Inflammatory macrophage (primary cell): ENCODE data around the gene MYO10.
"Not testable (repeated sequence)": the region's sequence is repeated elsewhere in the genome, so short reads cannot be mapped to it uniquely, and the experiment has no call there.

Experiments used
- DNase-seq, 2 donors: peaks; one replicate each; pipeline ENCODE4 v3.0.0-alpha.2; 2020 to 2022
- total RNA-seq, 18 experiments: gene quantifications; one replicate each; lab custom pipeline; 2026; ENCODE audit warnings: mixed read lengths in 6 of 18, inconsistent platforms in 2 of 18; lab: John Stamatoyannopoulos, UW

Gene MYO10
- total RNA-seq, result 3.3 to 47.3 (median 5.7) reads per million in 18 experiments

DNA sequence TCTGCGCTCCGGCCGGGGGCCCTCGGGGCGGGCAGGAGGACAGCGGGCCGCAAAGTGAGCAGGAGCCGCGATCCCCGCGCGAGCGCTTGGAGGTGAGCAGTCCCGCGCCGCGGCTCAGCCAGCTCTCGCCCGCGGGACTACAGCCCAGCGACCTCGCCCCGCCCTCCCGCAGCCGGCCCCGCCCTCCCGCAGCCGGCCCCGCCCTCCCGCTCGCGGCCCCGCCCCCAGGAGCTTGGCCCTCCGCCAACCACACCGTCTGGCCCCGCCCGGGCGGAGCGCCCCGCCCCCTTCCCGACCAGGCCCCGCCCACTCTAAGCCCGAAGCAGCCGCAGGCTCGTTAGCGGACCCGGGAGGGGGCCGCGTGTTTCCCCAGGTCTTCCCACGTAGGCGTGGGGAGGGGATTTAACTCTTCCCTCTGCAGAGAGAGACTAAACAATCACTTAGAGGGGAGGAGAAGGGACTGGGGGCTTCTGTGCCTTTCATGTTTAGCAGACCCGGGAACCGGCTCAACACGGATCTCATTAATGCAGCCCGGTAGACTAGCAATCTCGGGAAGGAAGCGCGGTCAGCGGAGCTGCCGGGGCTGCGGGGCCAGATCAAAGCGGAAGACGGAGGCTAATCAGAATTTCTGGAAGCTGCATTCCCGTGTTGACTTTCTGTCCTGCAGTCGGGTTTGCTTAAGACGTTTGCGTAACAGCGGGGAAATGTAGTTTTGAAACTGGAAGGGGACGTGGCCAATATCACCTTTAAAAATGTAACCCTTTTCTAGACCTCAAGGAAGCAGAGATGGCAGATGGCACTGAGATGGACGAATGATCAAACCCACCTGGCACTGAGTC, at the start of gene MYO10:
TSS of gene MYO10 (minus strand) at position 139 of the 839 bp plus-strand sequence. CDS start 480 bp downstream, outside the sequence.
- peak; percentile 68 to 81 for DNase-seq

DNA sequence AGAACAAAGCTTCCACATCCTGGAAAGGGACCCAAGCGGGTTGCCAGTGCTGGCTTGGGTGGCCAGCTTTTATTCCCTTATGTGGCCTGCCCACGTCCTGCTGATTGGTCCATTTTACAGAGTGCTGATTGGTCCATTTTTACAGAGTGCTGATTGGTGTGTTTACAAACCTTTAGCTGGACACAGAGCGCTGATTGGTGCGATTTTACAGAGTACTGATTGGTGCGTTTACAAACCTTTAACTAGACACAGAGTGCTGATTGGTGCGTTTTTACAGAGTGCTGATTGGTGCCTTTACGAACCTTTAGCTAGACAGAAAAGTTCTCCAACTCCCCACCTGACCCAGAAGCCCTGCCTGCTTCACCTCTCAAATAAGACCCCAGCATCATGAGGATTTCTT, 49.2 kb upstream of the MYO10 start:
- not testable (repeated sequence) for DNase-seq

DNA sequence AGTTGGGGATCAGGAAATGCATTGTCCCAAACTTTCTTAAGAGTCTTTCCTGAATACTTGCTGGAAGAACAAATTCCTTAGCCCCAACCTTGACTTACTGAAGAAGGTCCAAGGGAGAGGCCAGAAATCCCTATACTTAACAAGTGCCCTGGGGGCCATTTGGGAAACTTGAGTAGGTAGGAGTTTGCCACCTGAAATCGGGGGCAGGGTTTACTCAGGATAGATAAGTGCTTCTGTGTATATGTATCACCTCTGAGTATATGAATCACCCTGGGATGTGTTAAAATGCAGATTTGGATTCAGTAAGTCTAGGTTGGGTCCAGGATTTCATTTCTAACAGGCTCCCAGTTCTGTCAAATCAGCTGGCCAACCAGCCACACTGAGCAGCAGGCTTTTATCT, 47.9 kb upstream of the MYO10 start:
- no peak for DNase-seq

DNA sequence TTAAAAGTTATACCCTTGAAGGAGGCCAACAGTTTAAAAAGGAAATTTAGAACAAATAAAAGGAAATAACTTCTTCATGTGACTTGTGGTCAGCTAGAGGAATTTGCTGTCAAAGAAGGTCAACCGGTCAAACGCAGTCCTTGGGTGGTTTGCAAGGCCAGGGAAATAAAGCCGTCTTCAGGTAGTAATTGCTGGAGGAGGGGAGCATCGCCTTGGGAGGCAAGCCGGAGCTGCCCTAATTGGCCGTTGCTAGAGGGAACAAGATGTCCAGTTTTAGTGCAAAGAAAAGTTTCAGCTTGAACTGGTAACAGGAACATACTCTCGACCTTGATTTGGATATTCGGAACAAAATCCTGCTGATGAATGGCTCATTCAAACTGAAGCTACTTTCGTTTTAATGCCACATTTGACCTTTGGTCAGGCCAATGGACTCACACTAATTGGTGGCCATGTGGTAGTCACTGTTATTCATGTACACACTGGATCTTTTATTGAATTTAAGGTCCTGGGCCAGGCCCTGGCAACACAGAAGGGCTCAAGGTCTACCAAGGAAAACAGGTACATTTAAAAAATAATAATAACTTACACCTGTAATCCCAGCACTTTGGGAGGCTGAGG, 47.0 kb upstream of the MYO10 start:
- no peak for DNase-seq

DNA sequence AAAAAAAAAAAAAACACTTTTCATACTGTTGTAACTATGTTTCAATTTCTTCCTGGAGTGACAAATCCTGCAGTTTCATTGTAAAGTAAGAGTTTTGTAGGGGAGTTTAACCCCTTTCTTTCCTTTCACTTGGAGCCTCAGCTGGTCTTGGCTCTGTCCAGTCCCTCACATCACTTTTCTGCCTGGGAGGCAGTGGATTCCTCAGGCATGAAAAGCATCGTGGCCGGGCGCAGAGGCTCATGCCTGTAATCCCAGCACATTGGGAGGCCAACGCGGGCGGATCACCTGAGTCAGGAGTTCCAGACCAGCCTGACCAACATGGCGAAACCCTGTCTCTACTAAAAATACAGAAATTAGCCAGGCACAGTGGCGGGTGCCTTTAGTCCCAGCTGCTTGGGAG, 45.6 kb upstream of the MYO10 start:
- no peak for DNase-seq

DNA sequence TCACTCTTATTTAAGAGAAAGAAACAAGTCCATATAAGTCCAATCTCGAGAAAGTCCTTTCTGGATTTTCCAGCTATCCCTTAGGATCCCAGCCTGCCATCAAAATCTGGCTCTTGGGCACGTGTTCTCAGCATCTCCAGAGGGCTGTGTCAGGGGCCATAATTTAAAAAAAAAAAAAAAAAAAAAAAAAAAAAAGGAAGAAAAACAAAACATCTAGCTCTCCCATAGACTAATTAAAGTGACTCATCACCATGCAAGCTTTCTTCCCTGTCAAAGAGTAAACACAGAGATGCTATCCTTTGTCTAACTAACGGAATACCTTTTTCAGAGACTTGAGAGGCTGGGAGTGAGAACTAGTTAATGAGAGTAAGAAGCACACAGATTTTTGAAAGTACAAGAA, 44.9 kb upstream of the MYO10 start:
- DNase-seq, result no peak

DNA sequence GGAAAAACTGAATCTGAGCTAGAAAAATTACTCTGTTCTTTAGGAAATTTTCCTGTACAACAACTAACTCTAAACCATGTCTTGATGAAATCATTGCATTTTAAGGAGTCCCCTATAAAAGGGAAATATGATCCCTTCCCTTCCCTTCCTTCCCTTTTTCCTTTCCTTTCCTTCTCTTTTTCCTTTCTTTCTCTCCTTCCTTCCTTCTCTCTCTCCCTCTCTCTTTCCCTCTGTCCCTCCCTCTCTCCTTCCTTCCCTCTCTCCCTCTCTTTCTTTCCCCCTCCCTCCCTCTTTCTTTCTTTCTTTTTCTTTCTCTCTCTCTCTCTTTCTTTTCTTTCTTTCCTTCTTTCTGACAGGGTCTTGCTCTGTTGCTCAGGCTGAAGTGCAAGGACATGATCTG, 42.2 kb upstream of the MYO10 start:
- DNase-seq, result no peak

DNA sequence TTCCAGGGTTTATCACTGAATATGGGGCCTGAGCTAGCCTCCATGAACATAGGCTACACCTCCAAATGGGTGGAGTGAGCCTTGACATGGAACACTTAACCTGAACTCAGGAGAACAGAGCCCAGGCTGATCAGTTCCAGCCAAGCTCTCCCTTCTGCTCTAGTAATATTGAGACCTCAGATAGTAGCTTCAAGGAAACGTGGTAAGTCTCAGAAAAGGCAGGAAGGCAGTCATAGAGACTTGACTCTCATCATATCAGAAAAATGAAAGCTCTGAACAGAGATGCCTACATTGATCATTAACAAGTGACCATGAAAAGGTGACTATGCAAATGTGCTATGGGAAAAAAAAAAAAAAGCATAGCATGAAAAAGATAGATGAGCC, 40.5 kb upstream of the MYO10 start:
- no peak for DNase-seq

DNA sequence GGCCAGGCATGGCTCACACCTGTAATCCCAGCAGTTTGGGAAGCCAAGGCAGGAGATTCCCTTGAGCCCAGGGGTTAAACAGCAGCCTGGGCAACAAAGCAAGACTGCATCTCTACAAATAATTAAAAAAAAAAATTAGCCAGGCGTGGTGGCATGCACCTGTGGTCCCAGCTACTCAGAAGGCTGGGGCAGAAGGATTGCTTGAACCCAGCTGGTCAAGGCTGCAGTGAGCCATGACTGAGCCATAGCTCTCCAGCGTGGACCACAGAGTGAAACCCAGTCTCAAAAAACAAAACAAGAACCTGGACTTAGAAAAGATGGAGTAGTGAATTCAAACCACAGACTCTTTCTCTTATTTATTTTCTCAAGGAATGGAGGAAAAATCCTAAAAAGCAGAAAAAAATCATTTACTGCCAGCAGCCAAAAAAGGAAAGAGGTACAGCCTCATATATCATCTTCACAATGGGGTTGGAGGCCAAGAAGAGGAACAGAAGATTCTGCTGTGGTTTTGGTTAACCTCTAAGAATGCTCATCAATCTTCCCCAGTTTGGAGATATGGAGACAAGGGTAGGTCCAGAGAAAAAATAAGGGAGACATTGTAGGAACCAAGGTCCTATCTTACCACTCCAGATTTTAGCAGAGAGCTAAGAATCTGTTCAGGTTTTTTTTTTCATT, 40.0 kb upstream of the MYO10 start:
- no peak for DNase-seq

DNA sequence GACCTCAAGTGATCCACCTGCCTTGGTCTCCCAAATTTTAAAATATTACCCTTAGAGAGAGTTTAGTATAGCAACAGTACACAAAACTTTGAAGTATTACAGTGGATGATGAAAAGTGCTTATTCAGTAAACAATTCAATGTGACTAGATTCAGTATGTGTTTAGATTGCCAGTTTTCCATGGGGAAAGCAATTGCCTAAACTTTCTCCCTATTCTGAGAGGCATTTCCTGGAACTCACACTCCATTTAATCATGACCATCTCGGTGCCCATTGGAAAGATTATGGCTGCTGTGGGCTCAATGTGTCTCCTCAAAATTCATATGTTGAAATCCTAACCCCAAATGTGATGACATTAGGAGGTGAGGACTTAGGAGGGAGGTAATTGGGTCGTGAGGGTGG, 38.9 kb upstream of the MYO10 start:
- no peak for DNase-seq

DNA sequence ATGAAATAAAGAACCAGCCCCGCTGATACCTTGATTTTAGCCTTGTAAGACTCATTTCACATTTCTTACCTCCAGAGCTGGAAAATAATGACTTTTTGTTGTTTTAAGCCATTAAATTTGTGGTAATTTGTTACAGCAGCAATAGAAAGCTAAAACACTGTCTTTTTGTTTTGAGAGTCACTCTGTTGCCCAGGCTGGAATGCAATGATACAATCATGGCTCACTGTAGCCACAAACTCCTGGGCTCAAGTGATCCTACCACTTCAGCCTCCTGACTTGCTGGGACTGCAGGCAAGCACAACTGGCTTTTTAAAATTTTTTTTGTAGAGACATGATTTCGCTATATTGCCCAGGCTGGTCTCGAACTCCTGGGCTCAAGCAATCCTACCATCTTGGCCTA, 34.7 kb upstream of the MYO10 start:
- no peak for DNase-seq

DNA sequence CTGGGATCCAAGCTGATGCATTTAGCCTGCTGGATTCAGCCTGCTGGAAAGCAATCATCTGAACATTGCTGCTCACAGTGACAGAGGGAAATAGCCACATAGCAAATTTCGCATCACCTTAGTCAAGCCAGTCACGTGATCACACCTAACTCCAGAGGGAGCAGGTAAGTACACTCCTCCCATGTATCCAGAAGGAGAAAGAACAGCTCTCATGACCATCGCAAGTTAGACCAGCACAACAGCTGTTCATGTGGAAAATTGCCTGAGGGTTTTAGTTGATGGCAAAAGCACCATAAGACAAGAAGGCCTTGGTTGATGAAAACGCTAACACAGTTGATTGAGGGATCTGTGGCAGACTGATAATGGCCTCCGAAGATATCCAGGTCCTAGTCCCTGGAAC, 34.2 kb upstream of the MYO10 start:
- no peak for DNase-seq

DNA sequence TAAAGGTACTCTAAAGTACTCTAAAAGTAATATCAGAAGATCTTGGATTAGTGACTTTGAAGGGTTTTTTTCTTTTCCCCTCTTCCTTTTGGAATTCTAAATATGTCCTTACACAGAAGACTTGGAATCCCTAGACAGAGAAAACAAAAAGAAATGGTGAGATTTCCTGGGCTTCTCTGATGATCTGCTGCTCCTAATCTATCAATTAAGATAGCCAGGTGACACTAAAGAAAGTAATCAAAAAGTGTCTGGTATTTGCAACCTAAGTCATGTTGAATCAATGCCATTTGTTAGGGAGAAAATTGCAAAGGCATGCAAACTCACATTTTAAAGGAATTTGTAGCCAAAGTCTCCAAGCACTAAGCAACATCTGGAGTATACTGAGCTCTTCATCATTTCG, 29.5 kb upstream of the MYO10 start:
- DNase-seq, result no peak

DNA sequence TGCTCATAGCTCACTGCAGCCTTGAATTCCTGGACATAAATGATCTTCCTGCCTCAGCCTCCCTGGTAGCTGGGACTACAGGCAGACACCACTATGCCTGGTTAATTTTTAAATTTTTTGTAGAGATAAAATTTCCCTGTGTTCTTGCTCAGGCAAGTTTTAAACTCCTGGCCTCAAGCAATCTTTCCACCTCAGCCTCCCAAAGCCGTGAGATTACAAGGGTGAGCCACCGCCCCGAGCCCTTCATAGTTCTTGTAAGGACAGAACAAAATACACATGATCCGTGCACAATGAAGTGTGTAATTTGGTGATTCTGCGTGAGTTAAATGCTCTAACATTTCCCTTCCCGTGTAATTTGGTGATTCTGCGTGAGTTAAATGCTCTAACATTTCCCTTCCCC, 27.7 kb upstream of the MYO10 start:
- DNase-seq, result no peak

DNA sequence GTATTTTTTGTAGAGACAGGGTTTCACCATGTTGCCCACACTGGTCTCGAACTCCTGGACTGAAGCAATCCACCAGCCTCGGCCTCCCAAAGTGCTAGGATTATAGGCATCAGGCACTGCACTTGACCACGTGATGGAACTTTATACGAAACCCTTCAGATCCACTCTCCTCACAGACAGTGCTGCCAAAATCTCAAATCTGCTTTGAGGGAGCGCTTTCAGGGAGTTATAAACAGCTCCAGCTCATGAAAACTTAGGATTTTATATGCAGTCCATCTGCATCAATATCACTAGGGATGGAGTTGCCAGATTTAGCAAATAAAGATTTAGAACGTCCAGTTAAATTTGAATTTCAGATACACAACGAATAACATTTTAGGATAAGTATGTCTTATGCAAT, 25.0 kb upstream of the MYO10 start:
- DNase-seq, result no peak

DNA sequence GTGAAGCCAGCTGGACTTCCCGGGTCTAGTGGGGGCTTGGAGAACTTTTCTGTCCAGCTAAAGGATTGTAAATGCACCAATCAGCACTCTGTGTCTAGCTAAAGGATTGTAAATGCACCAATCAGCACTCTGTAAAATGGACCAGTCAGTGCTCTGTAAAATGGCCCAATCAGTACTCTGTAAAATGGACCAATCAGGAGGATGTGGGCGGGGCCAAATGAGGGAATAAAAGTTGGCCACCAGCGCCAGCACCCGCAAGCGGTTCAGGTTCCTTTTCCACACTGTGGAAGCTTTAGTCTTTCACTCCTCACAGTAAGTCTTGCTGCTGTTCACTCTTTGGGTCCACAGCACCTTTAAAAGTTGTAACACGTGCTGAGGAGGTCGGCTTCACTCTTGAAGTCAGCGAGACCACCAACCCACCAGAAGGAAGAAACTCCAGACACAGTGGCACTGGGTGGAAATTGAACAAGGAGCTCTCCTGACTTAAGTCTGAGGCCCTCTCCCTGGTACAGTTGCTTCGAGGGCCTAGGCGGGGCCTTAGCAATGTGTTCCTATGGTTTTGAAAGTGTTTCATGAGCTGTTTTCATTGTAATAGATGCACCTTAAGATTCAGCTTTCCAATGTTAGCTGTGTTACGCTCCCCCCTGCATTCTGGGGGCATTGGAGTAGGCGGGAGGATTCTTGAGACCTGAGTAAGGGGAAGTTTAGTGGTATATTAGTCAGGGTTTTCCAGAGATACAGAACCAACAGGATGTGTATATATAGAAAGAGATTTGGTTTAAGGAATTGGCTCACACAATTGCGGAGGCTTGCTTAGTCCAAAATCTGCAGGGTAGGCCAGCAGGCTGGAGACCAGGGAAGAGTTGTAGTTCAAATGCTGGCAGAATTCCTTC, 21.5 kb upstream of the MYO10 start:
- no peak for DNase-seq

DNA sequence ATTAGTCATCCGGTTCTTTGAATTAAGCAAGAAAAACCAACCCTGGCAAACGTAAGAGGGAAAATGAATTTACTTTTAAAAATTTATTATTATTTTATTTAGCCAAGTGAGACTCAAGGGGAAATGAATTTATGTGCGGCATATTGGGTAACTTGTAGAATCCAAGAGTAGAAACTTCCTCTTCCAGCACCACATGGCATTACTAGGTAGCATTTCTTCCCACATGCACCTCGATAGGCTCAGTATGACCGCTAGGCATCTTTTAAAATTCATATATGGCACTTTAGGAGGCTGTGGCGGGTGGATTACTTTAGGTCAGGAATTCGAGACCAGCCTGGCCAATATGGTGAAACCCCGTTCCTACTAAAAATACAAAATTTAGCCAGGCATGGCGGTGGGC, 17.6 kb upstream of the MYO10 start:
- DNase-seq, result no peak

DNA sequence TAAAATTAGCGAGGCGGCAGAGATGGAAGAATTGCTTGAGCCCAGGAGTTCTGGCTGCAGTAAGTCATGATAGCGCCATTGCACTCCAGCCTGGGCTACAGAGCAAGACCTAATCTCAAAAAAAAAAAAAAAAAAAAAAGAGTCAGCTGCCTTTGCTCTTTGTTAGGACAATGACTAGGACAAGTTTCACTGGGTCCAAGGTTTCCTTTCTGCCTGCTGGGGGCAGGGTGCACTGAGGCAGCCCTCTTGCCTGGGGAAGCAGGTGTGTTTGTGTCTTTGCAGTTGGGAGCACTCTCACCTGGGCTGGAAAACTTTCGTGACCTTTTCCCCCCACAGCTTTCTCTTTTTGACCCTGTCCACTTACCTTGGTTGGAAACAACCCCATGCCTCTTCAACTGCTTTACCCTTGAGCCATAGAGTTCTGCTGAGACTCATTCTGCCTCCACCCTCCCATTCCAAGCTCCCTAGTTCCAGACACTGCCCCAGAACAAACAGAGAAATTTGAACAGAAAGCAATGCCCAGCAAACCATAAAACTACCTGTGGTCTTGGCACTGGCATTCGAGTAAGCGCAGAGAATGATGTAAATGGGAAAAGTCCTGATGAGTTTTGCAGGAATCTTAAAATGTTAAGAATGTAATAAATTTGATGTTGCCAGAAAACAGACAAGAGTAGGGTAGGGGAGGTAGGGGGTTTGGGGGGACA, 17.0 kb upstream of the MYO10 start:
- no peak for DNase-seq

DNA sequence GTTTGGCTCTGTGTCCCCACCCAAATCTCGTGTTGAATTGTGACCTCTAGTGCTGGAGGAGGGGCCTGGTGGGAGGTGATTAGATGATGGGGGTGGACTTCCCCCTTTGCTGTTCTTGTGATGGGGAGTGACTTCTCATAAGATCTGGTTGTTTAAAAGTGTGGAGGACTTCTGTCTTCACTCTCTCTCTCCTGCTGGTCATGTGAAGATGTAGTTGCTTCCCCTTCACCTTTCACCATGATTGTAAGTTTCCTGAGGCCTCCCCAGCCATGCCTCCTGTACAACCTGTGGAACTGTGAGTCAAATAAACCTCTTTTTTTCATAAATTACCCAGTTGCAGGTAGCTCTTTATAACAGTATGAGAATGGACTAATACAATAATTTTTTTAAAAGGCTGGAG, 10.6 kb upstream of the MYO10 start:
- no peak for DNase-seq

DNA sequence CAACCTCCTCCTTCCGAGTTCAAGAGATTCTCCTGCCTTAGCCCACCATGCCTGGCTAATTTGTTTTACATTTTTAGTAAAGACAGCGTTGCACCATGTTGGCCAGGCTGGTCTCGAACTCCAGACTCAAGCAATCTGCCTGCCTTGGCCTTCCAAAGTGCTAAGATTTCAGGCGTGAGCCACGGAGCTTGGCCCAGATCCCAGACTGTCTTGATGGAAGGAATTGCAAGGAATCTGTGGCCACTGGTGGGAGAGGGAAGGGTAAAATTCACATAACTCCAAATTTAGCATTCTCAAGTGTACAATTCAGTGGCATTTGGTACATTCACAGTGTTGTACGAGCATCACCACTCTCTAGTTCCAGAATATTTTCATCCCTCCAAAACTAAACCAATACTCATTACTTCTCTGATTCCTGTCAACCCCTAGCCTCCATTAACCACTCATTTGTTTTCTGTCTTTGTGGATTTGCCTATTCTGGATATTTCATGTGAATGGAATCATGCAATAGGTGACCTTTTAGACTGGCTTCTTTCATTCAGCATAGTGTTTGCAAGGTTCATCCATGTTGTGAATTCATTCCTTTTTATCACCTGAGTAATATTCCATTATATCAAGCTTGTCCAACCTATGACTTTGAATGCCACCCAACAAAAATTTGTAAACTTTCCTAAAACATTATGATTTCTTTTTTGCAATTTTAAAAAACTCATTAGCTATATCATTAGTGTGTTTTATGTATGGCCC, 8.9 kb upstream of the MYO10 start:
- DNase-seq, result no peak
